ENCODE data around the gene EHBP1. TPM values are rescaled to one million over a fixed set of nuclear protein-coding genes. Genes with fewer than 3 reads are reported as not detected.

The EHBP1 gene
- total and polyA plus RNA-seq, 2 donors (not counting 3 experiments of a cell fraction or from before 2014, with no cell fraction given) = 8.4 to 34.8 TPM

DNA sequence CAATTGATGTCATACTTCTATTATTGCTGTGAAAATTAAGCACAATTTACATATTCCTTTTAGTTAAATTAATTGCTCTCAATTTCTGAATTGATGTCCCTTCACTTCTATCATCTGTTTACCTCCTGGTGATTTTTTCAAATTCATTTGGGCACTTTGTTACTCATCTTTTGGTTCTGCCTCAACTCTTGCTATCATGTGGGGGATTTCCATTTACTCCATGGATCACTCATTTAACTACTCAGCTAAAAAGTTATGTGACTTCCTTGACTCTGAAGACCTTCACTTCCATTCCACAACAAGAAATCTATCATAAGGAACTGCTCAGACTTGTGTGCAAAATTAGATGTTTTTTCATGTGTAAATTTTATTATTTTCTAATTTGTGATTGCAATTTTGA, 126.2 kb downstream of the EHBP1 start:
- intact Hi-C loops (cut with micrococcal nuclease) (no loop called here), dilution Hi-C loops (cut with MboI; ENCODE audit: extremely low pct_ligation_motif_present, low sequenced_read_pairs) (no loop called here)
- Histone ChIP-seq H3K27ac (ENCODE audit: insufficient read depth, low read depth, low read length) (no peak overlapping the region), H4K20me1 (replicated peaks; ENCODE audit: control insufficient read depth, extremely low read depth, insufficient read depth, low read length) (no peaks in the 10 kb centered on the region), H3K9ac (replicated peaks; ENCODE audit: extremely low read depth, insufficient read depth, low read length) (no peak overlapping the region), H3K9me3 (replicated peaks; ENCODE audit: control insufficient read depth, insufficient read depth, low read length) (no peaks in the 10 kb centered on the region), H3K79me2 (ENCODE audit: control insufficient read depth, insufficient read depth, low read length) (no peaks in the 10 kb centered on the region), H3K9me1 (replicated peaks; ENCODE audit: control insufficient read depth, extremely low read depth, insufficient read depth, low read length) (no peaks in the 10 kb centered on the region), H3K4me3 (replicated peaks in 1 of 3; ENCODE audit: insufficient read depth in 1 of 3, low read depth in 1 of 3, low read length in 3 of 3) (no peak overlapping the region), H3K36me3 (ENCODE audit: control insufficient read depth in 2 of 2, extremely low read depth in 1 of 2, insufficient read depth in 2 of 2, low read length in 2 of 2) (no peaks in the 10 kb centered on the region), H3K27me3 (ENCODE audit: control insufficient read depth in 2 of 2, insufficient read depth in 2 of 2, low read length in 2 of 2) (no peaks in the 10 kb centered on the region), H3K4me1 (ENCODE audit: control insufficient read depth, extremely low read depth, insufficient read depth, low read length) (peaks cover under 1% of the 10 kb centered on the region), H2AFZ (ENCODE audit: low read depth, low read length) (no peak overlapping the region), H3K4me2 (ENCODE audit: insufficient read depth, low read length) (no peak overlapping the region)
- DNase-seq (ENCODE audit: low read depth, low spot score) = no peak
- BruUV-seq (replicated peaks) = no TSS peak
- CTCF ChIA-PET = no interaction called here
- POLR2A ChIA-PET = no interaction called here
- no peak for FAIRE-seq
- TF ChIP-seq, protein P1, sequence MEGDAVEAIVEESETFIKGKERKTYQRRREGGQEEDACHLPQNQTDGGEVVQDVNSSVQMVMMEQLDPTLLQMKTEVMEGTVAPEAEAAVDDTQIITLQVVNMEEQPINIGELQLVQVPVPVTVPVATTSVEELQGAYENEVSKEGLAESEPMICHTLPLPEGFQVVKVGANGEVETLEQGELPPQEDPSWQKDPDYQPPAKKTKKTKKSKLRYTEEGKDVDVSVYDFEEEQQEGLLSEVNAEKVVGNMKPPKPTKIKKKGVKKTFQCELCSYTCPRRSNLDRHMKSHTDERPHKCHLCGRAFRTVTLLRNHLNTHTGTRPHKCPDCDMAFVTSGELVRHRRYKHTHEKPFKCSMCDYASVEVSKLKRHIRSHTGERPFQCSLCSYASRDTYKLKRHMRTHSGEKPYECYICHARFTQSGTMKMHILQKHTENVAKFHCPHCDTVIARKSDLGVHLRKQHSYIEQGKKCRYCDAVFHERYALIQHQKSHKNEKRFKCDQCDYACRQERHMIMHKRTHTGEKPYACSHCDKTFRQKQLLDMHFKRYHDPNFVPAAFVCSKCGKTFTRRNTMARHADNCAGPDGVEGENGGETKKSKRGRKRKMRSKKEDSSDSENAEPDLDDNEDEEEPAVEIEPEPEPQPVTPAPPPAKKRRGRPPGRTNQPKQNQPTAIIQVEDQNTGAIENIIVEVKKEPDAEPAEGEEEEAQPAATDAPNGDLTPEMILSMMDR (IDR thresholded peaks at IDR 0.05; ENCODE audit: extremely low read depth in 1 of 2, insufficient read depth in 1 of 2, low read depth in 1 of 2, low read length in 2 of 2) = no peak
- TF ChIP-seq FOS (IDR thresholded peaks at IDR 0.05; ENCODE audit: borderline replicate concordance, insufficient read depth, low read length) = no peak
- TF ChIP-seq MYC (IDR thresholded peaks at IDR 0.05; ENCODE audit: low read depth, low read length) = no peak
- TF ChIP-seq POLR2A (IDR thresholded peaks at IDR 0.05; ENCODE audit: low read depth, low read length) = no peak
- no peak for TF ChIP-seq GATA2 (IDR thresholded peaks at IDR 0.05; ENCODE audit: insufficient read depth, insufficient read length, low read depth, low read length)
- TF ChIP-seq EZH2 (IDR thresholded peaks at IDR 0.05; ENCODE audit: borderline replicate concordance, low read depth, low read length, severe bottlenecking) = no peak
- TF ChIP-seq POLR2AphosphoS5 (IDR thresholded peaks at IDR 0.05; ENCODE audit: insufficient read depth, low read depth, low read length) = no peak
- TF ChIP-seq, protein P2, sequence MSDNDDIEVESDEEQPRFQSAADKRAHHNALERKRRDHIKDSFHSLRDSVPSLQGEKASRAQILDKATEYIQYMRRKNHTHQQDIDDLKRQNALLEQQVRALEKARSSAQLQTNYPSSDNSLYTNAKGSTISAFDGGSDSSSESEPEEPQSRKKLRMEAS (IDR thresholded peaks at IDR 0.05; ENCODE audit: insufficient read depth, insufficient read length) = no peak
- no peak for TF ChIP-seq JUN (IDR thresholded peaks at IDR 0.05; ENCODE audit: borderline replicate concordance, insufficient read depth, insufficient read length, low read depth)
